HS-27A (cell line): Measurements from ENCODE around the gene ALG9.
A peak's percentile ranks its signal among the peaks of the same experiment; 100 is the strongest.
"Not testable (repeated sequence)": the region's sequence is repeated elsewhere in the genome, so short reads cannot be mapped to it uniquely, and the experiment has no call there.

Experiments used
- DNase-seq: peaks from one replicate; pipeline ENCODE4 v3.0.0-alpha.2; 2012; ENCODE audit warnings: low read depth, missing footprints

The ALG9 gene, protein sequence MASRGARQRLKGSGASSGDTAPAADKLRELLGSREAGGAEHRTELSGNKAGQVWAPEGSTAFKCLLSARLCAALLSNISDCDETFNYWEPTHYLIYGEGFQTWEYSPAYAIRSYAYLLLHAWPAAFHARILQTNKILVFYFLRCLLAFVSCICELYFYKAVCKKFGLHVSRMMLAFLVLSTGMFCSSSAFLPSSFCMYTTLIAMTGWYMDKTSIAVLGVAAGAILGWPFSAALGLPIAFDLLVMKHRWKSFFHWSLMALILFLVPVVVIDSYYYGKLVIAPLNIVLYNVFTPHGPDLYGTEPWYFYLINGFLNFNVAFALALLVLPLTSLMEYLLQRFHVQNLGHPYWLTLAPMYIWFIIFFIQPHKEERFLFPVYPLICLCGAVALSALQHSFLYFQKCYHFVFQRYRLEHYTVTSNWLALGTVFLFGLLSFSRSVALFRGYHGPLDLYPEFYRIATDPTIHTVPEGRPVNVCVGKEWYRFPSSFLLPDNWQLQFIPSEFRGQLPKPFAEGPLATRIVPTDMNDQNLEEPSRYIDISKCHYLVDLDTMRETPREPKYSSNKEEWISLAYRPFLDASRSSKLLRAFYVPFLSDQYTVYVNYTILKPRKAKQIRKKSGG

DNA sequence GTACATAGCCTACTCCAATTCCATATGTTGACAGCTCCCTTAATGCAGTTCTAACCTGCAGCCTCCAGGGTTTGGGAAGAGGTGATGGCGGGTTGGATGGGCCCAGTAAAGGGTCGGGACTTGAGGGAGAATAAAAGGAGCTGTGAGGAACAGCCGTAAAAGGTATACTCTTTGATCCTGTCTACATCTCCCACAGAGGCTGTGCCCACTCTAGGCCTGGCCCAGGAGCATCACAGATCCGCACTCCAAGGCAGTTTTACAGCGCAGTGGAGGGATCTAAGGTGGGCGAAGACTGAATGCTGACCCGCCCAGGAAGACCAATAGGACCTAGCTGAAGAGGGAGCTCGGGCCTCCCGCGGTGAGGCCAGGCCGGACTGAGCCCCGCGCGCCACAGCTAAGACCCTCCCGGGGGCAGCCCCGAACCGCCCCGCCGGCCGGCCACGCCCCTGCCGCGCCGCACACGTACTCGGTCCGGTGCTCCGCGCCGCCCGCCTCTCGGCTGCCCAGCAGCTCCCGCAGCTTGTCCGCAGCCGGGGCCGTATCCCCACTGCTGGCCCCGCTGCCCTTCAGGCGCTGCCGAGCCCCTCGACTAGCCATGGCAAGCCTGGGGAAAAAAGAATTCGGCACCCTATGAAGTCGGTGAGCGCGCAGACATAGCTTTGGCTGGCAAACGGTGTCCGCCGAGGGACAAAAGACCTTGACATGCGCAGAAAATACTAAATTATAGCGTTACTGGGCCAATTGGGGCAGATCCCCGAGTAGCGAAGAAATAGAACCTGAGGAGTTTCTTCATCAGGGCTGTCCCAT is at the start of gene ALG9:
Gene ALG9, minus strand, starts transcription at position 696 of the 807 bp plus-strand sequence. Its CDS starts 99 bp downstream, at position 597.
- DNase-seq, result peak; percentile 49

DNA sequence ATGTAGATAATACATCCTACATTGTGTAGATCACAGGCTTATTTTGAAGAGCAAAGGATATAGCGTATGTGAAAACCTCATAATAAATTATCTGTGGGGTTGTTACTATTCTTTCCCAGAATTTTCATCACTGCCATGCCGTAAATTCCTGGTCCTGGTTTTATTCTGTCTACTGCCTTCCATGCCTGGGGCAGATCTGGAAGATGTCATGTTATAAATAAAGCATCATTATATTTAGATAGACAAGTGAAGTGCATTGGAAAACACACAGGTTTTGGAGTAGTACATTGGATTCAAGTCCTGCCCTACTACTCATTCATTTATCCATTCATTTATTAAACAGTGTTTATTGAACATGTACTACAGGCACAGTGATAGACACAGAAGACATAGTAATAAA is 49.5 kb upstream of the ALG9 start:
- no peak for DNase-seq

DNA sequence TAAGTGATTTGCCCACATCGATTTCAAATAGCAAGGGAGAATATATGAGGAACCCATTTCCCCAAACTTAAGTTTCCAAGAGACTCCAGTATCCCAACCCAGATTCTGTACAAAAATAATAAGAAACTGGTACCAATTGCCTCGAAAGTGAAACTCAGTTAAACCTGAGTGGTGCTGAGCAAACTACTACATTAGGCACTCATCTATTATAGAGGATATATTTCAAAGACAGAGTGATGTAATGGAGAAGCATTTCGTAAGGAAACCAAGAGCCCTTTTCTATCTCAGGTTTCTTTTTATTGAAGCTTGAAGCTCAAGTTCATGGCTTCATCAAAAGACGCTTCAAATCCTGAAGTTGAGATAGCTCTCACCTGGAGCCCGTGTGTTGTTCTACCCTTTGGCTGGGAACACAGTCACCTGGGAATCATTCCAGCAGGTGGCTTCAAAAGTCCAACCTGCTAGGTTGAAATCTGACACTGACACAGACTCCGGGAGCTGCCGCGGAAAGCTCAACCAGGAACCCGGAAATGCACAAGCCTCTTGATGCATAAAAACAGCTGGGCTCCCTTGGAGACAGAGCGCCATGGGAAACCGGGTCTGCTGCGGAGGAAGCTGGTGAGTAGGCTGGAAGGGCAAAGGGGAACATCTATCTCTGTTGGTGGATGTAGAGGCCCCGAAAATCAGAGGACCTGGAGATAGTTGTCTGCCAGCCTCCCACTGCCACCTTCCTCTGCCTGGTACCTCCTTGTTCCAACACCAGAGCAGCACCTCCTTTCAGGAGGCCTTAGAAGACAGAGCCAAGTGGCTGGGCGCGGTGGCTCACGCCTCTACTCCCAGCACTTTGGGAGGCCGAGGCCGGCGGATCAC is 47.2 kb upstream of the ALG9 start, which contains the start of gene C11orf52:
Gene C11orf52, plus strand, starts transcription at position 524 of the 867 bp plus-strand sequence. Its CDS starts 60 bp downstream, at position 584.
- no peak for DNase-seq

DNA sequence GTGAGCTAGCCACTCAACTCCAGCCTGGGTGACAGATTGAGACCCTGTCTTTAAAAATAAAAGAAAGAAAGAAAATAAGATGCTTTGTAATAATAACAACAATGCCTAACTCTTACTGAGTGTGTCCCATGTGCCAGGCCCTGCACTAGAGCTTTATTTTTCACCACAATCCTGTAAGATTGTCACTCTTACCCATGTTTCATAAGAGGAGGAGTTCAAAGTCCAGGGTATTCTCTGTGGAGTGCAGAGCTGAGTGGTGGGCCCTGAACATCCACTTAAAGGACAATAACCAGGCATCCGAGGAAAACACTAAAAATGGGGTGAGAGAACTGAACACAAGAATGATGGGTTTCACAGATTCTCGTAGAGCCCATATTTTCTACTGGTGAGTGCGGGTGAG is 46.4 kb upstream of the ALG9 start:
- DNase-seq, result no peak

DNA sequence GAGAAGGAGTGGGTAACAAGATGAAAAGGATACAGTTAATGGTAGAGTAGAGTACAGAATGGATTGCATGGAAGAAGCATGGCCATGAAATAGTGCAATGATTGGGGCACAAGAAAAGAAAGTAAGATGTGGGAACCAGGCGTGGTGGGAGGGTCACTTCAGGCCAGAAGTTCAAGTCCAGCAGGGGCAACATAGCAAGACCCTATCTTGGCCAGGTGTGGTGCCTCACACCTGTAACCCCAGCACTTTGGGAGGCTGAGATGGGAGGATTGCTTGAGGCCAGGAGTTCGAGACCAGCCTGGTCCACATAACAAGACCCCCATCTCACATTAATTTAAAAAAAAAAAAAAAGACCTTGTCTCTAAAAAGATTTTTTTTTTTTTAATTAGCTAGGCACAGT is 45.9 kb upstream of the ALG9 start:
- DNase-seq, result no peak

DNA sequence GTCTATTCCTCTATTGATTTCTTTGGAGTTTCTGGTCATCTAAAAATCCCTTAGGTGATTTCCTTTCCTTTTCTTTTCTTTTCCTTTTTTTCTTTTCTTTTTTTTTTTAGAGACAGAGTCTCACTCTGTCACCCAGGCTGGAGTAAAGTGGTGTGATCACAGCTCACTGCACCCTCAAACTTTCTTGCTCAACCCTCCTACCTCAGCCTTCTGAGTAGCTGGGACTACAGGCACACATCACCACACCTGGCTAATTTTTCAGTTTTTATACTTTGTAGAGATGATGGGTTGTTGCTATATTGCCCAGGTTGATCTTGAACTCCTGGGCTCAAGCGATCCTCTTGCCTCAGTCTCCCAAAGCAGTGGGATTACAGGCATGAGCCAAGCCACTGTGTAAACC is 45.4 kb upstream of the ALG9 start:
- DNase-seq, result no peak

DNA sequence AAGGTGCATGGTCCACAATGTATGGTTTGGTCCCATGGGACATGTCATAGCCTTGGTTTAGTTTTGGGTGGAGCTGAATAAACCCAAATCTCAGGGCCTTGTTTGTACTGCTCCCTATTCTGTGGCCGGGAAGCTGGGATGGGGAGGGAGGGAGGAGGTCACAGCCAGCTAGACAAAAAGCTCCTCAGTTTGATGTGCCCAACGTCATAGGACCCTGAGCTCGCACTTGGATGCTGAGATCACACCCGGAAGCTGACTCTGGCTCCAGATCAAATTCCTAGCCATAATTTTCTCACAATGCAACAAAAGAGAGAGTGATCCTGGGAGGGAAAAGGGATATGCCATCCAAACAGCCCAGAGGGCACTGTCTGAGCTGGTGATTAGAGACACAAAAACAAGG is 42.6 kb upstream of the ALG9 start:
- peak; percentile 36 for DNase-seq

DNA sequence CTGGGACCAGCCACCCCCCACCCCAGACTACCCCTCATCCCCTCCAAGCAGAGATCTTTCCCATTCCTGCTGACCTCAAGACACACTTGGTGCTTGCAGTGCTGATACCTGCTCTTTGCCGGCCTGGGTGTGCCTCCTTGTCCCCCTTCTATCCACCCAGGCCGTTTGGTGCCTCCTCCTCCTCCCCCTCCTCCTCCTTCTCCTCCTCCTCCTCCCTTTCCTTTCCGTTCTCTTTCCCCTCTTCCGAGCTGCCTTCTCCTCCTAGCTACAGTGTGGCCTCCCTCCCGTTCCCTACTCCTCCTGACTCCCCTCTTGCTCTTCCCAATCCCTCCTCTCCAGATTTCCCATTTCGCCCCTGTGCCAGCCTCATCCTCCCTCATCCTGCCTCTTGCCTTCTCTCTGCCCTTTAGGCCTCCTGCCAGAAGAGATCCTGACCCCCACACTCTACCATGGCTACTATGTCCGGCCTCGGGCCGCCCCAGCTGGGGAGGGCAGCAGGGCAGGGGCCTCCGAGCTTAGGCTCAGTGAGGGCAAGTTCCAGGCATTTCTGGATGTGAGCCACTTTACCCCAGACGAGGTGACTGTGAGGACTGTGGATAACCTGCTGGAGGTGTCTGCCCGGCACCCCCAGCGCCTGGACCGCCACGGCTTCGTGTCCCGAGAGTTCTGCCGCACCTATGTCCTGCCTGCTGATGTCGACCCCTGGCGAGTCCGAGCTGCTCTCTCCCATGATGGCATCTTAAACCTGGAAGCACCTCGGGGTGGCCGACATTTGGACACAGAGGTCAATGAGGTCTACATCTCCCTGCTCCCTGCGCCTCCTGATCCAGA is 41.9 kb upstream of the ALG9 start:
- DNase-seq, result no peak

DNA sequence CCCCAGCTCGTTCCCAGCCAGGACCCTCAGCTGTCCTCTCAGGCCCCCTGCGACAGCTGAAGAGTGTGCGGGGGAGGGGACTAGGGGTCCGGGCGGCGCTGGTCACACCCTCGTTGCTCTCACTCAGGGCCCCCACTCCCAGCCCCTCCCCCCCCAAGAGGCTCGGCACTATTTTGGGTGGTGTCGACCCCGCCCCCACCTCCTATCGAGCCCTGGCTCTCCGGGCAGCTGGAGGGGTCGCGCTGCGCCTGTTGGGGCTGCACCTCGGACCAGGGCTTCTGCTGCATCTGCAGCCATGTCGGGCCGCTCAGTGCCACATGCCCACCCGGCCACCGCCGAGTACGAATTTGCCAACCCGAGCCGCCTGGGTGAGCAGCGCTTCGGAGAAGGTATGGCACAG is 41.2 kb upstream of the ALG9 start, which contains the start of gene HSPB2:
Gene HSPB2, plus strand, starts transcription at position 200 of the 400 bp plus-strand sequence. Its CDS starts 96 bp downstream, at position 296.
- no peak for DNase-seq

DNA sequence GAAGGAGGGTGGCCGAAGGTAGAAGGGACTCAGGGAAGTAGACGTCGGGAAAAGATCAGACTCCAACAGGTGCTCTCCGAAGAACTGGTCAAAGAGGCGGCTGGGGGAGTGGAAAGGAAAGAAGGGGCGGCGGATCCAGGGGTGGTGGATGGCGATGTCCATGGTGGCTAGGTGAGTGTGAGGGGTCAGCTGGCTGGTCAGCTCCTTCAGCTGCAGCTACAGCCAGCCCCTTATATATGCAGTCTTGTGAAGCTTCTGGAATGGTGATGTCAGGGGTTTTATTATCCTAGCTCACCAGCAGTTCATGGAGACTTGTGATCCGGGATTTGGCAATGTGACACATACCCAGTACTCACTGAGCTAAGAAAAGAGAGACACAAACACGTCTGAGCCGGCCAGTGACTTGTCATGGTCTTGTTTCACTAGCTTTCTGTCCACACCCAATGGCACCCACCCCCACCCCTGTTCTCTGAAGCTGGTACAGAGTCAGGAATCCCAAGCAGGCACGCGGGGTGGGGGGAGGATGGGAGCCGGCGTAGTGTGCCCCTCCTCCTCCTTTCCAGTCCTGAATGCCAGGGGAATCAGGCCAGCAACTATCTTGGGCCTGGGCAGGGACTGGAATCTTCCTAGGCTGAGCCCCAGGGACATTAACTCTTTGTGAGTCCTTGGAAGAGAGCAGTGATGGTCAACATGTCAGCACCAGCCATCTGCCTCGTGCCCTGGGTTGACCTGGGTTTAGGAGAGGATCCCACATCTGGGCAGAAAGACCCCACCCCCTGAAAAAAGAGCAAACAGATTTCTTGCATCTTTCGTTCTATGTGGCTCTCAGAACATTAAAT is 40.4 kb upstream of the ALG9 start, which contains the start of gene CRYAB:
Gene CRYAB, minus strand, starts transcription at position 208 of the 839 bp plus-strand sequence. Its CDS starts 46 bp downstream, at position 162.
- peak; percentile 51 for DNase-seq

DNA sequence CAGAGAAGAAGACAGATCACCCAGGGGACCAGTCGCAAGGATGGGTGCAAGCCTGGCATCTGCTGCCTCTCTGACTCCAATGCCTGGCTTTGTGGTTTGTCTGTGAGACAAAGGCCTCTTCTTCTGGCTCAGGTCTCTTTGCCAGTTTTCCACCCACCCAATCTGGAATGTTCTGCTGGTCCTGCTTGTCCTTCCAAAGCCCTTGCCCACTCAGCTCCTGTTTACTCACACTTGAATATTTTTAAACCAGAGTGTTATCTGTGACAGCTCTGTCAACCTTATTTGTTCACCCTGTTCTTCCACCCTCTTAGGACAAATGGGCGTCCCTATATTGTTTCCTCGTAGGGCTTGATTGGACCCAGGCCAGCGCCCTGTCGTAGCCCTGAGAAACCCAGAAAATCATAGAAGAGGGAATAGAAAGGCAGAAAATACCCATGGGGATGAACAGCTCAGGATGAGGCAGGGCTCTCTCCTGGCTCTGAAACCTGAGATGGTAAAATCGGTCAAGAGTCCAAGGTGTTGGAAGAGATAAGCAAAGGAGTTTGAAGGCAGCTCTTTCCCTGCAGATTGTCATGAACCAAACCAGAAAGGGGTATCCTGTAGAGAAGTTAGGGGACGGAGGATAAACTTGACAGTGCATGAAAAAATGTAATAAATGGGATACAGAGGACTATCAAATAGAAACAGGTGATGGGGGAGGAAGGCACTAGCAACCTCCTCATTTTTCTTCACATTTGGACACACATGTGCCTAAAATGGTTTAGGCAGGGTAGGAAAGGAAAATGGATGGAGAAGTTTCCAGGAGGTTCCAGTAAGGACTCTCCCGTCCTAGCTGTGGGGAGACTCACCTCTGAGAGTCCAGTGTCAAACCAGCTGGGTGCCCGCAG is 39.5 kb upstream of the ALG9 start:
- DNase-seq, result no peak

DNA sequence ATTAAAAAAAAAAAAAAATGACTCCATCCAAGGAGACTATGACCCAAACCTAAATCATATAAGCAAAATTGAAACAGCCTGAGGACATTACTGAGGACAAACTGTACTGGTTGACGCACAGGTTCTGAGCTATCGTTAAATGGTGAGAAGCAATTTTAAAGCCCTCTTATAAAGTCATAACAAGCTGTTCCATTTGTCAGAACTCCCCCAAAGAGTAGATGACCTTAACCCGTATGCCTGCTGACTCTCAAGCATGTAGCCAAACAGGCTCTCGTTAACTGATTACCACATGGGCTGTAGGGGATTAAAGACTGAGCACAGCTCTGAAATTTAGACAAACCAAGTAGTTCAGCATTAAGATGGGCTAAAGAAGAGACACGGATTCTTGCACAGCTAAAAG is 38.0 kb upstream of the ALG9 start:
- DNase-seq, result no peak

DNA sequence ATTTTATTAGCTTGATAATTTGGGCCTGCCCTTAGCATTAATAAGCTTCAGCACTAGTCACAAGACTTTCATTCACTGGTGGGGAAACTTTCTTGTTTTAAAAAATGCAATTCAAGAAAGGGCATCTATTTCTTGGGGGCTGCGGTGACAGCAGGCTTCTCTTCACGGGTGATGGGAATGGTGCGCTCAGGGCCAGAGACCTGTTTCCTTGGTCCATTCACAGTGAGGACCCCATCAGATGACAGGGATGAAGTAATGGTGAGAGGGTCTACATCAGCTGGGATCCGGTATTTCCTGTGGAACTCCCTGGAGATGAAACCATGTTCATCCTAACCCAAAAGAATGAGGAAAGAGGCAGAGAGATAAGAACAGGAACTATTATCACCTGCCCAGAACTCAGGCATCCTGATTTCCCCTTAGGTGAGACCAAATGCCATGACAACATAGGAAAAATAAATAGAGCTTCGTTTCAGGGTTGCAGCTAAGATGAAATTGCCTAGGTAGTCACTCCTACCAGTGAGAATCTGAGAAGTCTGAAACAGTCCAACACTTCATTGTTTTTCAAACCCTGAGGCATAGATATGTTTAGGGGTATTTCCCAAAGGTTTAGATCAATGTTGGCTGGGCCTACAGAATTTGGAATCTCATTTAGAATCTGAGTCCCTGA is 37.4 kb upstream of the ALG9 start:
- DNase-seq, result no peak

DNA sequence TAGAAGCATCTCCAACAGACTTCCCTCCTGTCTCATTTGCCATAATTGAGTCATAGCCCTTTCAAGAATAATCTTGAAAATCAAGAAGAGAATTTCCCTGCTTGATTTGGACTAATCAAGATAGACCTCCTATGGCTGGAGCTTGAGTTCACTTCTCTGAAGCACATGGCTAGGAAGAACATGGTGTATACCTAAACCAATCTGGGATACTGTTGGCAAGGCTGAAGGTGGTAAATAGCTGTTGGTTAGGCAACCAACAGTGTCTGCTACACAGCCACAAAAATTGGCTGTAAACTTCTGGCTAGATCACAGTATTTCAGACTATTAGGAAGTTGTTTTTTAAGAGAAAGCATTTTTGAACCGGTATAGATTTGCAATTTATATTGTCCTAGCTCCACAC is 35.3 kb upstream of the ALG9 start:
- no peak for DNase-seq

DNA sequence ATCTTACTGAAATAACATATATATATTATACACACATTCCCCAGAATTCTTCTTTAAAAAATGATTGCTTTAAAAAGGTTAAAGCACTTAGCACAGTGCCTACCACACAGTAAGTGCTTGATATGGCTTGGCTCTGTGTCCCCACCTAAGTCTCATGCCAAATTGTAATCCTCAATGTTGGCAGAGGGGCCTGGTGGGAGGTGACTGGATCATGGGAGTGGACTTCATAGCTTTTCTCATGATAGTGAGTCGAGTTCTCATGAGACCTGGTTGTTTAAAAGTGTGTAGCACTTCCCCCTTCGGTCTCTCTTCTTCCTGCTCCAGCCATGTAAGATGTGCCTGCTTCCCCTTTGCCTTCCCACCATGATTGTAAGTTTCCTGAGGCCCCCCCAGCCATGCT is 34.0 kb upstream of the ALG9 start:
- no peak for DNase-seq

DNA sequence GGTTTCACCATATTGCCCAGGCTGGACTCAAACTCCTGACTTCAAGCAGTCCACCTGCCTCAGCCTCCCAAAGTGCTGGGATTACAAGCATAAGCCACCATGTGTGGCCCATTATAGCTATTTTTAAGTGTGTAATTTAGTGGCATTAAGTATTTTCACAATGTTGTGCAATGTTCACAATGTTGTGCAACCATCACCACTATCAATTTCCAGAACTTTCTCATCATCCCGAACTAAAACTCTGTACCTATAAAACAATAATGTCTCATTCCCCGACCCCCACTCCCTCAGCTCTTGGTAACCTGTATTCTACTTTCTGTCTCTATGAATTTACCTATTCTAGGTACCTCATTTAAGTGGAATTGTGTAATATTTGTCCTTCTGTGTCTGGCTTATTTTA is 15.5 kb upstream of the ALG9 start:
- DNase-seq, result no peak

DNA sequence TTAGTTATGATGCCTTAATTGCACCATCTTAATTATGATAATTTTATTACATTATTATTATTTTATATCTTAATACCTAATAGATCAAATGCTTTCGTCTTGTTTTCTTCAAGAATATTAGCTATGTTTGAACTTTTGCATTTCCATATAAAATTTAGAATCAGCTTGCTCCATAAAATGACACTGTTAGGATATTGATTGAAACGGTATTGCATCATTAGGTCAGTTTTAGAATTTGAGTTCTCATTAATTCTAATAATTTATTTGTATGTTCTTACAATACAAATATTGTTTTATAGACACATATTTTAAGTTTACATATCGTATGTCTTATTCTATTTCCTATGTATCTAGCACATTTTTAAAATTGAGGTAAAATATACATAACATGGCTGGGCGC is 14.7 kb upstream of the ALG9 start:
- no peak for DNase-seq

DNA sequence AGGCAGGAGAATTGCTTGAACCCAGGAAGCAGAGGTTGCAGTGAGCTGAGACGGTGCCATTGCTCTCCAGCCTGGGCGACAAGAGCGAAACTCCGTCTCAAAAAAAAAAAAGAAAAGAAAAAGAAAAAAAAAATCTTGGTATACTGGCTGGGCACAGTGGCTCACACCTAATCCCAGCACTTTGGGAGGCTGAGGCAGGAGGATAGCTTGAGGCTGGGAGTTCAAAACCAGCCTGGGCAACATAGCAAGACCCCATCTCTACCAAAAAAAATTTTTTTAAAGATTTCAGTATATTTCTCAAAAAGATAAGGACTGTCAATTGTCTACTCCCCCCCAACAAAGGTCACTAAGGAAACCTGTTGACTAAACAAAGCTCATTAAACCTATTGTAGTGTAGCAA is 13.7 kb upstream of the ALG9 start:
- not testable (repeated sequence) for DNase-seq
